ENCODE data around the gene DUSP3. TPM values are rescaled to one million over a fixed set of nuclear protein-coding genes. Genes with fewer than 3 reads are reported as not detected.

DUSP3 gene
- total RNA-seq, 2 experiments from 2014 or later = 7.1 to 8.3 TPM

GRCh38 chr17:43758086-43758485 lies 20.7 kb downstream of the DUSP3 start:
- no peak overlapping the region for H3K27ac Mint-ChIP-seq
- peaks cover 33% of the 10 kb centered on the region for H3K27me3 Mint-ChIP-seq
- ChIA-PET CTCF (interaction anchor here (1.0 to 8.9 kb wide), 3 partner anchors 11 to 61 kb away, joined by 3 to 135 read pairs (median 13); no protein-coding TSS in a partner anchor), POLR2A (interaction anchor here (0.5 kb wide), 1 partner anchor 76 kb away, joined by 3 read pairs; no protein-coding TSS in a partner anchor)
- no peaks in the 10 kb centered on the region for H3K9me3 Mint-ChIP-seq
- no peak overlapping the region for H3K4me3 Mint-ChIP-seq
- H3K36me3 Mint-ChIP-seq (ENCODE audit: low read depth) = no peaks in the 10 kb centered on the region
- no peak for DNase-seq
- H3K4me1 Mint-ChIP-seq = peaks cover 7% of the 10 kb centered on the region

- Mint-ChIP-seq H3K27me3 (peaks cover 40% of the 10 kb centered on the region), H3K27ac (no peak overlapping the region), H3K36me3 (ENCODE audit: low read depth) (no peaks in the 10 kb centered on the region), H3K4me1 (peaks cover 8% of the 10 kb centered on the region), H3K9me3 (no peaks in the 10 kb centered on the region), H3K4me3 (no peak overlapping the region)
- no peak for DNase-seq
- ChIA-PET CTCF (interaction anchor here (3.4 to 8.9 kb wide), 2 partner anchors 43 to 60 kb away, joined by 13 to 135 read pairs; no protein-coding TSS in a partner anchor), POLR2A (no interaction called here)
Observed at GRCh38 chr17:43757171-43757660, 21.6 kb downstream of the DUSP3 start.

GRCh38 chr17:43756201-43756600 lies 22.6 kb downstream of the DUSP3 start:
- no peak for DNase-seq
- POLR2A ChIA-PET = no interaction called here
- H3K27ac Mint-ChIP-seq = no peak overlapping the region
- CTCF ChIA-PET = interaction anchor here (0.5 to 8.9 kb wide), 4 partner anchors 12 to 1954 kb away, joined by 3 to 135 read pairs (median 4); no protein-coding TSS in a partner anchor
- no peak overlapping the region for H3K4me3 Mint-ChIP-seq
- H3K36me3 Mint-ChIP-seq (ENCODE audit: low read depth) = no peaks in the 10 kb centered on the region
- H3K27me3 Mint-ChIP-seq = peaks cover 45% of the 10 kb centered on the region
- peaks cover 8% of the 10 kb centered on the region for H3K4me1 Mint-ChIP-seq
- H3K9me3 Mint-ChIP-seq = no peaks in the 10 kb centered on the region

GRCh38 chr17:43755389-43755875 lies 23.3 kb downstream of the DUSP3 start:
- peaks cover 47% of the 10 kb centered on the region for H3K27me3 Mint-ChIP-seq
- H3K9me3 Mint-ChIP-seq = no peaks in the 10 kb centered on the region
- DNase-seq = peak; percentile 23
- peaks cover 8% of the 10 kb centered on the region for H3K4me1 Mint-ChIP-seq
- ChIA-PET CTCF (interaction anchor here (0.5 to 8.9 kb wide), 7 partner anchors 12 to 1953 kb away, joined by 3 to 135 read pairs (median 4); partner anchors contain the start of gene GHDC), POLR2A (interaction anchor here (0.7 kb wide), 1 partner anchor 56 kb away, joined by 3 read pairs; no protein-coding TSS in a partner anchor)
- no peak overlapping the region for H3K4me3 Mint-ChIP-seq
- no peak overlapping the region for H3K27ac Mint-ChIP-seq
- H3K36me3 Mint-ChIP-seq (ENCODE audit: low read depth) = no peaks in the 10 kb centered on the region

- no peaks in the 10 kb centered on the region for H3K36me3 Mint-ChIP-seq (ENCODE audit: low read depth)
- no peaks in the 10 kb centered on the region for H3K9me3 Mint-ChIP-seq
- POLR2A ChIA-PET = interaction anchor here (0.7 kb wide), 1 partner anchor 56 kb away, joined by 3 read pairs; no protein-coding TSS in a partner anchor
- H3K4me3 Mint-ChIP-seq = no peak overlapping the region
- no peak overlapping the region for H3K27ac Mint-ChIP-seq
- DNase-seq = no peak
- peaks cover 47% of the 10 kb centered on the region for H3K27me3 Mint-ChIP-seq
- peaks cover 9% of the 10 kb centered on the region for H3K4me1 Mint-ChIP-seq
- CTCF ChIA-PET = interaction anchor here (0.6 to 8.9 kb wide), 5 partner anchors 11 to 1561 kb away, joined by 3 to 135 read pairs (median 4); partner anchors contain the start of gene GHDC
Observed at GRCh38 chr17:43754947-43755346, 23.8 kb downstream of the DUSP3 start.

- Mint-ChIP-seq H3K4me3 (no peak overlapping the region), H3K36me3 (ENCODE audit: low read depth) (no peaks in the 10 kb centered on the region), H3K9me3 (no peaks in the 10 kb centered on the region), H3K27ac (peak overlapping the region; percentile 19), H3K4me1 (peaks cover 13% of the 10 kb centered on the region), H3K27me3 (peaks cover 47% of the 10 kb centered on the region)
- DNase-seq = no peak
- POLR2A ChIA-PET = no interaction called here
- CTCF ChIA-PET = interaction anchor here (0.7 to 1.0 kb wide), 2 partner anchors 31 to 55 kb away, joined by 4 to 6 read pairs; no protein-coding TSS in a partner anchor
Observed at GRCh38 chr17:43753493-43754129, 25.2 kb downstream of the DUSP3 start.

GRCh38 chr17:43750153-43750552 lies 28.6 kb downstream of the DUSP3 start:
- DNase-seq = no peak
- ChIA-PET POLR2A (no interaction called here), CTCF (interaction anchor here (1.2 to 2.2 kb wide), 3 partner anchors 10 to 50 kb away, joined by 3 to 6 read pairs (median 3); no protein-coding TSS in a partner anchor)
- no peaks in the 10 kb centered on the region for H3K9me3 Mint-ChIP-seq
- no peak overlapping the region for H3K27ac Mint-ChIP-seq
- no peak overlapping the region for H3K4me3 Mint-ChIP-seq
- H3K4me1 Mint-ChIP-seq = peaks cover 10% of the 10 kb centered on the region
- H3K27me3 Mint-ChIP-seq = peaks cover 45% of the 10 kb centered on the region
- H3K36me3 Mint-ChIP-seq (ENCODE audit: low read depth) = no peaks in the 10 kb centered on the region

- H3K4me3 Mint-ChIP-seq = no peak overlapping the region
- peaks cover 5% of the 10 kb centered on the region for H3K4me1 Mint-ChIP-seq
- H3K36me3 Mint-ChIP-seq (ENCODE audit: low read depth) = no peaks in the 10 kb centered on the region
- ChIA-PET POLR2A (no interaction called here), CTCF (no interaction called here)
- peaks cover 33% of the 10 kb centered on the region for H3K27me3 Mint-ChIP-seq
- H3K9me3 Mint-ChIP-seq = no peaks in the 10 kb centered on the region
- DNase-seq = no peak
- no peak overlapping the region for H3K27ac Mint-ChIP-seq
Observed at GRCh38 chr17:43745541-43745940, 33.2 kb downstream of the DUSP3 start.

- DNase-seq = no peak
- no peaks in the 10 kb centered on the region for H3K36me3 Mint-ChIP-seq (ENCODE audit: low read depth)
- H3K4me1 Mint-ChIP-seq = no peaks in the 10 kb centered on the region
- ChIA-PET POLR2A (no interaction called here), CTCF (interaction anchor here (0.6 to 1.6 kb wide), 4 partner anchors 13 to 437 kb away, joined by 3 to 4 read pairs (median 3); no protein-coding TSS in a partner anchor)
- H3K4me3 Mint-ChIP-seq = no peak overlapping the region
- peaks cover 42% of the 10 kb centered on the region for H3K27me3 Mint-ChIP-seq
- no peak overlapping the region for H3K27ac Mint-ChIP-seq
- H3K9me3 Mint-ChIP-seq = no peaks in the 10 kb centered on the region
Observed at GRCh38 chr17:43741636-43742035, 37.1 kb downstream of the DUSP3 start.

- CTCF ChIA-PET = interaction anchor here (0.6 to 1.6 kb wide), 3 partner anchors 12 to 56 kb away, joined by 3 read pairs; no protein-coding TSS in a partner anchor
- POLR2A ChIA-PET = no interaction called here
- DNase-seq = no peak
- Mint-ChIP-seq H3K4me3 (no peak overlapping the region), H3K36me3 (ENCODE audit: low read depth) (no peaks in the 10 kb centered on the region), H3K27me3 (peaks cover 36% of the 10 kb centered on the region), H3K27ac (no peak overlapping the region), H3K9me3 (no peaks in the 10 kb centered on the region), H3K4me1 (no peaks in the 10 kb centered on the region)
Observed at GRCh38 chr17:43740541-43740940, 38.2 kb downstream of the DUSP3 start.

- POLR2A ChIA-PET = no interaction called here
- Mint-ChIP-seq H3K36me3 (ENCODE audit: low read depth) (no peaks in the 10 kb centered on the region), H3K27ac (no peak overlapping the region), H3K9me3 (peaks cover 10% of the 10 kb centered on the region), H3K4me1 (no peaks in the 10 kb centered on the region), H3K27me3 (peaks cover 24% of the 10 kb centered on the region), H3K4me3 (no peak overlapping the region)
- CTCF ChIA-PET = interaction anchor here (0.5 to 1.4 kb wide), 3 partner anchors 22 to 97 kb away, joined by 3 to 4 read pairs (median 3); no protein-coding TSS in a partner anchor
- DNase-seq = no peak
Observed at GRCh38 chr17:43737722-43738121, 41.1 kb downstream of the DUSP3 start.

GRCh38 chr17:43736389-43736788 lies 42.4 kb downstream of the DUSP3 start:
- Mint-ChIP-seq H3K36me3 (ENCODE audit: low read depth) (no peaks in the 10 kb centered on the region), H3K4me3 (no peak overlapping the region), H3K27ac (no peak overlapping the region), H3K27me3 (peaks cover 22% of the 10 kb centered on the region), H3K4me1 (no peaks in the 10 kb centered on the region), H3K9me3 (peaks cover 10% of the 10 kb centered on the region)
- ChIA-PET POLR2A (interaction anchor here (0.7 kb wide), 1 partner anchor 1821 kb away, joined by 3 read pairs; no protein-coding TSS in a partner anchor), CTCF (interaction anchor here (0.6 kb wide), 1 partner anchor 36 kb away, joined by 3 read pairs; no protein-coding TSS in a partner anchor)
- no peak for DNase-seq

- POLR2A ChIA-PET = no interaction called here
Observed at GRCh38 chr17:43734376-43734775, 44.4 kb downstream of the DUSP3 start.

More at GRCh38 chr17:43734376-43734775, 44.4 kb downstream of the DUSP3 start:
- H3K27me3 Mint-ChIP-seq = peaks cover 22% of the 10 kb centered on the region
- H3K4me1 Mint-ChIP-seq = no peaks in the 10 kb centered on the region
- CTCF ChIA-PET = interaction anchor here (1.2 kb wide), 2 partner anchors 25 to 40 kb away, joined by 4 read pairs; no protein-coding TSS in a partner anchor
- H3K36me3 Mint-ChIP-seq (ENCODE audit: low read depth) = no peaks in the 10 kb centered on the region
- no peak overlapping the region for H3K4me3 Mint-ChIP-seq
- peaks cover 10% of the 10 kb centered on the region for H3K9me3 Mint-ChIP-seq
- no peak overlapping the region for H3K27ac Mint-ChIP-seq
- no peak for DNase-seq
